Brain microvascular endothelial cell (primary cell): ENCODE measurements around the gene HDGFL2.

Experiments used
- DNase-seq: peaks from one replicate; pipeline ENCODE4 v3.0.0-alpha.2; 2020
- H3K27ac ChIP-seq: fragments of 250-450 bp; sonication (Bioruptor Pico); 2 replicates; pipeline ENCODE4 v1.5.1; 2020; ENCODE audit warnings: mild to moderate bottlenecking, moderate library complexity
- H3K27me3 ChIP-seq: fragments of 250-450 bp; sonication (Bioruptor Pico); replicated peaks from 2 replicates; pipeline ENCODE4 v1.5.1; 2020; ENCODE audit warnings: mild to moderate bottlenecking
- H3K36me3 ChIP-seq: fragments of 250-450 bp; sonication (Bioruptor Pico); replicated peaks from 2 replicates; pipeline ENCODE4 v1.5.1; 2020; ENCODE audit warnings: mild to moderate bottlenecking
- H3K4me3 ChIP-seq: 2 replicates; pipeline ENCODE4 v1.5.1; 2011; ENCODE audit warnings: low read depth, mild to moderate bottlenecking, control low read depth, low read length, moderate library complexity
- CTCF ChIP-seq: IDR thresholded peaks from 2 replicates; pipeline ENCODE4 v1.5.1; 2011; ENCODE audit warnings: low read depth, mild to moderate bottlenecking, moderate library complexity, low read length, control low read depth, inconsistent platforms; ENCODE audit errors: missing control alignments
- in situ Hi-C: cut with HindIII; loops from 2 replicates; pipeline ENCODE4 v1.10.0; 2017; ENCODE audit warnings: low sequenced_read_pairs, low pct_ligation_motif_present

Gene HDGFL2

GRCh38 chr19:4436231-4436630 lies 35.9 kb upstream of the HDGFL2 start:
- Histone ChIP-seq H3K27ac (no peak overlapping the region), H3K27me3 (no peaks in the 10 kb centered on the region), H3K4me3 (no peak overlapping the region), H3K36me3 (peaks cover 5% of the 10 kb centered on the region)
- TF ChIP-seq CTCF, result no peak
- in situ Hi-C loops, result no loop called here
- DNase-seq, result no peak

GRCh38 chr19:4437103-4437502 lies 35.0 kb upstream of the HDGFL2 start:
- in situ Hi-C loops, result no loop called here
- H3K27ac ChIP-seq, result no peak overlapping the region
- peaks cover 5% of the 10 kb centered on the region for H3K36me3 ChIP-seq
- no peak for DNase-seq
- no peak for TF ChIP-seq CTCF
- no peaks in the 10 kb centered on the region for H3K27me3 ChIP-seq
- no peak overlapping the region for H3K4me3 ChIP-seq

- TF ChIP-seq CTCF, result no peak
- no peak overlapping the region for H3K27ac ChIP-seq
- no peak for DNase-seq
- H3K27me3 ChIP-seq, result no peaks in the 10 kb centered on the region
- no peaks in the 10 kb centered on the region for H3K36me3 ChIP-seq
- no peak overlapping the region for H3K4me3 ChIP-seq
- in situ Hi-C loops, result no loop called here
Observed at GRCh38 chr19:4439243-4439642, 32.9 kb upstream of the HDGFL2 start.

GRCh38 chr19:4441994-4442818 lies 29.9 kb upstream of the HDGFL2 start:
- Histone ChIP-seq H3K27me3 (no peaks in the 10 kb centered on the region), H3K36me3 (peaks cover 27% of the 10 kb centered on the region), H3K4me3 (no peak overlapping the region), H3K27ac (no peak overlapping the region)
- DNase-seq, result no peak
- in situ Hi-C loops, result no loop called here
- no peak for TF ChIP-seq CTCF

- no peak for TF ChIP-seq CTCF
- no peaks in the 10 kb centered on the region for H3K27me3 ChIP-seq
- in situ Hi-C loops, result no loop called here
- peaks cover 33% of the 10 kb centered on the region for H3K36me3 ChIP-seq
- H3K4me3 ChIP-seq, result no peak overlapping the region
- no peak for DNase-seq
- no peak overlapping the region for H3K27ac ChIP-seq
Observed at GRCh38 chr19:4442819-4443146, 29.3 kb upstream of the HDGFL2 start.

- in situ Hi-C loops, result no loop called here
- Histone ChIP-seq H3K27ac (no peak overlapping the region), H3K4me3 (no peak overlapping the region), H3K36me3 (peaks cover 37% of the 10 kb centered on the region), H3K27me3 (no peaks in the 10 kb centered on the region)
- TF ChIP-seq CTCF, result no peak
- no peak for DNase-seq
Observed at GRCh38 chr19:4443188-4443587, 28.9 kb upstream of the HDGFL2 start.
